HepG2 (cell line): ENCODE measurements around the gene DDAH2. TPM values are rescaled to one million over a fixed set of nuclear protein-coding genes. Genes with fewer than 3 reads are reported as not detected.

ENCODE experiments used
- CCDC6 ChIP-seq: sonication (generic); formaldehyde crosslinking; IDR thresholded peaks from 2 replicates; pipeline ENCODE4 v1.8.1; 2022; ENCODE audit warnings: mild to moderate bottlenecking, missing genetic modification reagents, moderate library complexity
- CREB1 ChIP-seq, 2 experiments: fragments of 450-650 bp in 1 of 2; IDR thresholded peaks; 2 replicates each; pipeline ENCODE4 v1.6.1; 2016 to 2017; ENCODE audit warnings: control low read depth in 1 of 2, mild to moderate bottlenecking in 1 of 2, missing compliant biosample characterization in 1 of 2, missing genetic modification characterization in 1 of 2
- GATA4 ChIP-seq: sonication (generic); IDR thresholded peaks from 2 replicates; pipeline ENCODE4 v1.6.1; 2016; ENCODE audit warnings: antibody characterized with exemption, low read depth, borderline replicate concordance
- HMG20B ChIP-seq: conservative IDR thresholded peaks from 2 replicates; pipeline ENCODE4 v1.6.1; 2016; ENCODE audit warnings: missing genetic modification reagents, missing compliant biosample characterization
- KAT7 ChIP-seq: IDR thresholded peaks from 2 replicates; pipeline ENCODE4 v1.6.1; 2018; ENCODE audit warnings: borderline replicate concordance, missing compliant biosample characterization
- MIER3 ChIP-seq: IDR thresholded peaks from 2 replicates; pipeline ENCODE4 v1.6.1; 2016; ENCODE audit warnings: missing compliant biosample characterization, borderline replicate concordance
- SOX5 ChIP-seq: IDR thresholded peaks from 2 replicates; pipeline ENCODE4 v1.6.1; 2016; ENCODE audit warnings: borderline replicate concordance
- ZNF101 ChIP-seq: sonication (generic); formaldehyde crosslinking; IDR thresholded peaks from 2 replicates; pipeline ENCODE4 v1.4.0; 2020; ENCODE audit warnings: mild to moderate bottlenecking, low read depth, missing genetic modification reagents, borderline replicate concordance
- ZNF33A ChIP-seq: sonication (generic); formaldehyde crosslinking; IDR thresholded peaks from 2 replicates; pipeline ENCODE4 v1.5.1; 2020; ENCODE audit warnings: missing genetic modification reagents, mild to moderate bottlenecking, moderate library complexity, borderline replicate concordance
- ZNF550 ChIP-seq: sonication (generic); formaldehyde crosslinking; IDR thresholded peaks from 2 replicates; pipeline ENCODE4 v1.4.0; 2020; ENCODE audit warnings: mild to moderate bottlenecking, missing genetic modification reagents, borderline replicate concordance
- ZNF614 ChIP-seq: IDR thresholded peaks from 2 replicates; pipeline ENCODE4 v1.6.1; 2018; ENCODE audit warnings: missing biosample characterization, missing genetic modification reagents, inconsistent platforms, borderline replicate concordance
- ZZZ3 ChIP-seq: sonication (generic); formaldehyde crosslinking; IDR thresholded peaks from 2 replicates; pipeline ENCODE4 v1.4.0; 2020; ENCODE audit warnings: missing genetic modification reagents, mild to moderate bottlenecking, borderline replicate concordance
- polyA plus RNA-seq, 8 experiments: library from polyadenylated mRNA; depleted of rRNA in 3 of 8; stranded (reverse) in 7 of 8; unstranded in 1 of 8; fragments of >200 nt; fragmentation: Illumina TruSeq in 4 of 8; extraction: Trizol in 4 of 8; gene quantifications; 2 replicates each; pipeline versions ENCODE4 v1.2.1 to v1.2.3, GENCODE V29; 2011 to 2016; ENCODE audit warnings: low read depth in 4 of 8, missing spikeins in 1 of 8, mixed read lengths in 1 of 8; ENCODE audit not compliant: insufficient read depth in 1 of 8
- total RNA-seq, 5 experiments: library from RNA; depleted of rRNA; stranded (reverse); fragments of >200 nt; fragmentation: Illumina TruSeq; extraction: Trizol; gene quantifications; 2 replicates each; pipeline ENCODE4 v1.2.3, GENCODE V29; 2016; ENCODE audit warnings: low read depth in 1 of 5
- TF ChIP-seq, protein P1 (sequence below): sonication (generic); formaldehyde crosslinking; IDR thresholded peaks from 2 replicates; pipeline ENCODE4 v1.4.0; 2020; ENCODE audit warnings: missing genetic modification reagents
- TF ChIP-seq, protein P2 (sequence below): IDR thresholded peaks from 2 replicates; pipeline ENCODE4 v1.6.1; 2016; ENCODE audit warnings: mild to moderate bottlenecking, missing biosample characterization, missing genetic modification reagents
- TF ChIP-seq, protein P3 (sequence below): sonication (generic); formaldehyde crosslinking; IDR thresholded peaks from 2 replicates; pipeline ENCODE4 v1.4.0; 2020; ENCODE audit warnings: missing genetic modification reagents
- TF ChIP-seq, protein P4 (sequence below): sonication (generic); formaldehyde crosslinking; conservative IDR thresholded peaks from 2 replicates; pipeline ENCODE4 v1.8.0; 2022; ENCODE audit warnings: low read depth, missing genetic modification reagents

DDAH2 gene
- total and polyA plus RNA-seq, 2 of the 13 experiments (the other 11 are each of a cell fraction or from before 2014, with no cell fraction given) = 16.4 to 21.1 TPM

DNA sequence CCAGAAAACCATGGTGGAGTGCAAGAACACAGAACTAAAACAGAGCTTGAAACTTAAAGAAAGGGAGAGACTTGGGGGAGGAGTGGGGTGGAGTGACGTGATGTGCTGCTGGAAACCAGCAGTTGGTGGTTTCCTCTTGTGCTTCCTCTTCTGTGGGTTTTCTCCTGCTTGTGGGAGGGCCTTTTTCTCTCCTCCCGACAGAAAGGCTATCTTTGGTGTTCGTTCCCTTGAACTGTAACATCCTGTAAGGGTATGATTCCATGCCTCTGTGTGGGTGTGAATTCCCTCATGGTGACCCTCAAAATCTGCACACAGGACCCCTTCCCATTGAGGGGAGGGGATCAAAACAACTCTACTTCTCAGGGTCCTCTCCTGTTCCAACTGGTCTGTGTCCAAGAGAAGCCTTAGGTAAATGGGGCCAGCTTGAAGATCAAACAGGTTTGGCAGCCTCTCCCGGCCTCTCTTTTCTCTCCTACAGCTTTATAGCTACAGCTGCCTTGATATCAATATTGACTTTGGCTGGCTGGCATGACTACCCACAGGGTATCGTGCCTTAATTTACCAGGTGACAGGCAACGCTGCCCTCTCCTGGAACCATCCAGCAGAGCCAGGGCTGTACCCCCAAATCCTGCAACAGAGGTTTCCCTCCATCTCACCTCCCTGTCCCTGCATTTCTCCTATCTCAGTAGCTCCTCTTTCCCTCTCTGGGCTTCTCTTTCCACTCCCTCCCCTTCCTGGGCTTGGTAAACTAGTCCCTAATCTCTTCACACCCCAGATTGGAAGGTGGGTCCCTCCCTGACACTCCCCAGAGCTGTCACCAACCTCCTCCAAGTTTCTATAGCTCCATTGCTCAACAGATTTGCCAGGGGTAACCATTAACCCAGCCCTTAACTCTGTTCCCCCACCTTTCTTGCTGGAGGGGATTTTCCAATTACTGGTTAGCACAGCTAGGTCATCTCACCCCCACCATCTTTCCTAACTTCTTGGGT lies 9.2 kb upstream of the DDAH2 start (continued):
- TF ChIP-seq, protein P1, sequence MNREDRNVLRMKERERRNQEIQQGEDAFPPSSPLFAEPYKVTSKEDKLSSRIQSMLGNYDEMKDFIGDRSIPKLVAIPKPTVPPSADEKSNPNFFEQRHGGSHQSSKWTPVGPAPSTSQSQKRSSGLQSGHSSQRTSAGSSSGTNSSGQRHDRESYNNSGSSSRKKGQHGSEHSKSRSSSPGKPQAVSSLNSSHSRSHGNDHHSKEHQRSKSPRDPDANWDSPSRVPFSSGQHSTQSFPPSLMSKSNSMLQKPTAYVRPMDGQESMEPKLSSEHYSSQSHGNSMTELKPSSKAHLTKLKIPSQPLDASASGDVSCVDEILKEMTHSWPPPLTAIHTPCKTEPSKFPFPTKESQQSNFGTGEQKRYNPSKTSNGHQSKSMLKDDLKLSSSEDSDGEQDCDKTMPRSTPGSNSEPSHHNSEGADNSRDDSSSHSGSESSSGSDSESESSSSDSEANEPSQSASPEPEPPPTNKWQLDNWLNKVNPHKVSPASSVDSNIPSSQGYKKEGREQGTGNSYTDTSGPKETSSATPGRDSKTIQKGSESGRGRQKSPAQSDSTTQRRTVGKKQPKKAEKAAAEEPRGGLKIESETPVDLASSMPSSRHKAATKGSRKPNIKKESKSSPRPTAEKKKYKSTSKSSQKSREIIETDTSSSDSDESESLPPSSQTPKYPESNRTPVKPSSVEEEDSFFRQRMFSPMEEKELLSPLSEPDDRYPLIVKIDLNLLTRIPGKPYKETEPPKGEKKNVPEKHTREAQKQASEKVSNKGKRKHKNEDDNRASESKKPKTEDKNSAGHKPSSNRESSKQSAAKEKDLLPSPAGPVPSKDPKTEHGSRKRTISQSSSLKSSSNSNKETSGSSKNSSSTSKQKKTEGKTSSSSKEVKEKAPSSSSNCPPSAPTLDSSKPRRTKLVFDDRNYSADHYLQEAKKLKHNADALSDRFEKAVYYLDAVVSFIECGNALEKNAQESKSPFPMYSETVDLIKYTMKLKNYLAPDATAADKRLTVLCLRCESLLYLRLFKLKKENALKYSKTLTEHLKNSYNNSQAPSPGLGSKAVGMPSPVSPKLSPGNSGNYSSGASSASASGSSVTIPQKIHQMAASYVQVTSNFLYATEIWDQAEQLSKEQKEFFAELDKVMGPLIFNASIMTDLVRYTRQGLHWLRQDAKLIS = no peak; the same call in none of the 2 replicates
- no peak; the same call in 1 of the 2 replicates for TF ChIP-seq KAT7
- no peak for TF ChIP-seq ZNF550
- TF ChIP-seq ZNF33A (CRISPR knock-in tag) = no peak
- TF ChIP-seq, protein P2, sequence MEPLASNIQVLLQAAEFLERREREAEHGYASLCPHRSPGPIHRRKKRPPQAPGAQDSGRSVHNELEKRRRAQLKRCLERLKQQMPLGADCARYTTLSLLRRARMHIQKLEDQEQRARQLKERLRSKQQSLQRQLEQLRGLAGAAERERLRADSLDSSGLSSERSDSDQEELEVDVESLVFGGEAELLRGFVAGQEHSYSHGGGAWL = no peak
- TF ChIP-seq, protein P3, sequence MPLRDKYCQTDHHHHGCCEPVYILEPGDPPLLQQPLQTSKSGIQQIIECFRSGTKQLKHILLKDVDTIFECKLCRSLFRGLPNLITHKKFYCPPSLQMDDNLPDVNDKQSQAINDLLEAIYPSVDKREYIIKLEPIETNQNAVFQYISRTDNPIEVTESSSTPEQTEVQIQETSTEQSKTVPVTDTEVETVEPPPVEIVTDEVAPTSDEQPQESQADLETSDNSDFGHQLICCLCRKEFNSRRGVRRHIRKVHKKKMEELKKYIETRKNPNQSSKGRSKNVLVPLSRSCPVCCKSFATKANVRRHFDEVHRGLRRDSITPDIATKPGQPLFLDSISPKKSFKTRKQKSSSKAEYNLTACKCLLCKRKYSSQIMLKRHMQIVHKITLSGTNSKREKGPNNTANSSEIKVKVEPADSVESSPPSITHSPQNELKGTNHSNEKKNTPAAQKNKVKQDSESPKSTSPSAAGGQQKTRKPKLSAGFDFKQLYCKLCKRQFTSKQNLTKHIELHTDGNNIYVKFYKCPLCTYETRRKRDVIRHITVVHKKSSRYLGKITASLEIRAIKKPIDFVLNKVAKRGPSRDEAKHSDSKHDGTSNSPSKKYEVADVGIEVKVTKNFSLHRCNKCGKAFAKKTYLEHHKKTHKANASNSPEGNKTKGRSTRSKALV (CRISPR knock-in tag) = no peak; the same call in 1 of the 2 replicates
- peak; percentile 92 for TF ChIP-seq HMG20B (CRISPR knock-in tag)
- no peak for TF ChIP-seq CCDC6 (CRISPR knock-in tag)
- 0 out of 2 replicates have a peak, but pooled peaks have one; percentile 23 for TF ChIP-seq MIER3
- peak; percentile 51; the same call in 1 of the 2 replicates for TF ChIP-seq ZNF614
- TF ChIP-seq SOX5 = peak; percentile 84; the same call in 1 of the 2 replicates
- TF ChIP-seq ZZZ3 (CRISPR knock-in tag) = 0 out of 2 replicates have a peak, but pooled peaks have one; percentile 23
- peak; percentile 28; the same call in 1 of the 2 replicates for TF ChIP-seq CREB1 (IDR thresholded peaks at IDR 0.05)
- TF ChIP-seq CREB1 (CRISPR knock-in tag; IDR thresholded peaks at IDR 0.05) = no peak; the same call in 1 of the 2 replicates
- TF ChIP-seq, protein P4, sequence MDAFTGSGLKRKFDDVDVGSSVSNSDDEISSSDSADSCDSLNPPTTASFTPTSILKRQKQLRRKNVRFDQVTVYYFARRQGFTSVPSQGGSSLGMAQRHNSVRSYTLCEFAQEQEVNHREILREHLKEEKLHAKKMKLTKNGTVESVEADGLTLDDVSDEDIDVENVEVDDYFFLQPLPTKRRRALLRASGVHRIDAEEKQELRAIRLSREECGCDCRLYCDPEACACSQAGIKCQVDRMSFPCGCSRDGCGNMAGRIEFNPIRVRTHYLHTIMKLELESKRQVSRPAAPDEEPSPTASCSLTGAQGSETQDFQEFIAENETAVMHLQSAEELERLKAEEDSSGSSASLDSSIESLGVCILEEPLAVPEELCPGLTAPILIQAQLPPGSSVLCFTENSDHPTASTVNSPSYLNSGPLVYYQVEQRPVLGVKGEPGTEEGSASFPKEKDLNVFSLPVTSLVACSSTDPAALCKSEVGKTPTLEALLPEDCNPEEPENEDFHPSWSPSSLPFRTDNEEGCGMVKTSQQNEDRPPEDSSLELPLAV (CRISPR knock-in tag) = 0 out of 2 replicates have a peak, but pooled peaks have one; percentile 38
- peak; percentile 41; the same call in 1 of the 2 replicates for TF ChIP-seq GATA4
- no peak for TF ChIP-seq ZNF101 (CRISPR knock-in tag)
